OCI-LY1 (cell line): ENCODE data around the gene CD300LB.

Source experiments
- H2AFZ ChIP-seq: fragments of 200-600 bp; sonication (generic), shearing (Covaris generic); 2 replicates; pipeline ENCODE4 v1.6.0; 2014; ENCODE audit warnings: antibody characterized with exemption, mild to moderate bottlenecking, low read length
- H3F3A ChIP-seq: fragments of 200-600 bp; sonication (generic), shearing (Covaris generic); 2 replicates; pipeline ENCODE4 v1.6.0; 2014; ENCODE audit warnings: mild to moderate bottlenecking, antibody characterized with exemption, low read length, moderate library complexity; ENCODE audit not compliant: insufficient read depth
- H3K27ac ChIP-seq: fragments of 200-600 bp; sonication (generic); 2 replicates; pipeline ENCODE4 v1.5.1; 2014; ENCODE audit warnings: low read length, mixed run types, mild to moderate bottlenecking, low read depth; ENCODE audit not compliant: poor library complexity, severe bottlenecking
- H3K27me3 ChIP-seq: fragments of 200-600 bp; sonication (generic); 2 replicates; pipeline ENCODE4 v1.6.0; 2014; ENCODE audit warnings: antibody characterized with exemption, mild to moderate bottlenecking, low read length, moderate library complexity; ENCODE audit not compliant: insufficient read depth
- H3K36me3 ChIP-seq: fragments of 200-600 bp; sonication (generic); 2 replicates; pipeline ENCODE4 v1.6.1; 2014; ENCODE audit warnings: mild to moderate bottlenecking, antibody characterized with exemption, low read length, moderate library complexity, mixed read lengths; ENCODE audit not compliant: insufficient read depth
- H3K4me1 ChIP-seq: fragments of 200-600 bp; sonication (generic); 2 replicates; pipeline ENCODE4 v1.5.1; 2014; ENCODE audit warnings: mild to moderate bottlenecking, low read length, moderate library complexity; ENCODE audit not compliant: insufficient read depth, severe bottlenecking
- H3K4me2 ChIP-seq: fragments of 200-600 bp; sonication (generic), shearing (Covaris generic); 2 replicates; pipeline ENCODE4 v1.6.1; 2014; ENCODE audit warnings: low read length
- H3K4me3 ChIP-seq: fragments of 200-600 bp; sonication (generic); 2 replicates; pipeline ENCODE4 v1.5.1; 2014; ENCODE audit warnings: low read length, low read depth, mild to moderate bottlenecking, mixed read lengths; ENCODE audit not compliant: poor library complexity, severe bottlenecking
- H3K79me2 ChIP-seq: fragments of 200-600 bp; shearing (Covaris generic); 2 replicates; pipeline ENCODE4 v1.6.1; 2016; ENCODE audit warnings: mixed run types, low read length, mixed read lengths; ENCODE audit not compliant: insufficient read depth
- H3K9ac ChIP-seq: fragments of 200-600 bp; sonication (generic), shearing (Covaris generic); 2 replicates; pipeline ENCODE4 v1.6.1; 2014; ENCODE audit warnings: mild to moderate bottlenecking, low read length, mixed read lengths
- H3K9me2 ChIP-seq: fragments of 200-600 bp; sonication (generic), shearing (Covaris generic); 2 replicates; pipeline ENCODE4 v1.6.1; 2014; ENCODE audit warnings: low read depth, mild to moderate bottlenecking, low read length, mixed read lengths
- H3K9me3 ChIP-seq: fragments of 200-600 bp; shearing (Covaris generic); 2 replicates; pipeline ENCODE4 v1.6.1; 2014; ENCODE audit warnings: low read length, mixed read lengths
- H4K20me1 ChIP-seq: fragments of 200-600 bp; sonication (generic), shearing (Covaris generic); 2 replicates; pipeline ENCODE4 v1.6.0; 2016; ENCODE audit warnings: mild to moderate bottlenecking, low read length; ENCODE audit not compliant: insufficient read depth
- EZH2 ChIP-seq: fragments of 200-600 bp; sonication (generic), shearing (Covaris generic); IDR thresholded peaks from 2 replicates; pipeline ENCODE4 v1.8.0; 2017; ENCODE audit warnings: borderline replicate concordance, mixed run types, mild to moderate bottlenecking, antibody characterized with exemption, low read length, moderate library complexity, mixed read lengths
- TF ChIP-seq, protein P1 (sequence below): fragments of 200-600 bp; sonication (generic), shearing (Covaris generic); IDR thresholded peaks from 2 replicates; pipeline ENCODE4 v1.5.1; 2017; ENCODE audit warnings: mild to moderate bottlenecking, antibody characterized with exemption, low read length, moderate library complexity, mixed read lengths

Gene CD300LB

DNA sequence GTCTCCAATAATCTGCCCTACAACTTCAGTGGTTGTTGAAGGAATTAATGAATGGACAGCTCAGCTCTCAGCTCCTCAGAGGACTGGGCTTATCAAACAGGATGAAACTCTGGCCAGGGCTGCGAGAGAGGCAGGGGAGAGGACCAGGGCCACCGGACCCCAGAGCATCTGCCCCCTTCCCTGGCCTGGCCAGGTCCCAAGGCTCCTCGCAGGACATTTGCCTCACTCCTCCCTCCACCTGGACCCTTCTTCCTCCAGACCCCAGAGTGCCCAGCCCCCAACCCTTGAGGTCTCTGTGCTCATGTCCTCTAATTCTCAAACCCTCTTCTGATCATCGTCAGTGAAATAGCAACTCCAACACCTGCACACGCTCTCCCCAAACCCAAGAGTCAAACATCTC lies 10.9 kb upstream of the CD300LB start:
- Histone ChIP-seq H3F3A (no peaks in the 10 kb centered on the region), H3K27me3 (no peaks in the 10 kb centered on the region), H4K20me1 (no peaks in the 10 kb centered on the region), H3K36me3 (no peaks in the 10 kb centered on the region), H3K27ac (no peak overlapping the region), H3K79me2 (no peaks in the 10 kb centered on the region), H3K4me2 (no peak overlapping the region), H2AFZ (no peak overlapping the region), H3K4me1 (no peaks in the 10 kb centered on the region), H3K9me3 (no peaks in the 10 kb centered on the region), H3K9ac (no peak overlapping the region), H3K9me2 (no peaks in the 10 kb centered on the region), H3K4me3 (no peak overlapping the region)
- TF ChIP-seq EZH2: no peak
- TF ChIP-seq, protein P1, sequence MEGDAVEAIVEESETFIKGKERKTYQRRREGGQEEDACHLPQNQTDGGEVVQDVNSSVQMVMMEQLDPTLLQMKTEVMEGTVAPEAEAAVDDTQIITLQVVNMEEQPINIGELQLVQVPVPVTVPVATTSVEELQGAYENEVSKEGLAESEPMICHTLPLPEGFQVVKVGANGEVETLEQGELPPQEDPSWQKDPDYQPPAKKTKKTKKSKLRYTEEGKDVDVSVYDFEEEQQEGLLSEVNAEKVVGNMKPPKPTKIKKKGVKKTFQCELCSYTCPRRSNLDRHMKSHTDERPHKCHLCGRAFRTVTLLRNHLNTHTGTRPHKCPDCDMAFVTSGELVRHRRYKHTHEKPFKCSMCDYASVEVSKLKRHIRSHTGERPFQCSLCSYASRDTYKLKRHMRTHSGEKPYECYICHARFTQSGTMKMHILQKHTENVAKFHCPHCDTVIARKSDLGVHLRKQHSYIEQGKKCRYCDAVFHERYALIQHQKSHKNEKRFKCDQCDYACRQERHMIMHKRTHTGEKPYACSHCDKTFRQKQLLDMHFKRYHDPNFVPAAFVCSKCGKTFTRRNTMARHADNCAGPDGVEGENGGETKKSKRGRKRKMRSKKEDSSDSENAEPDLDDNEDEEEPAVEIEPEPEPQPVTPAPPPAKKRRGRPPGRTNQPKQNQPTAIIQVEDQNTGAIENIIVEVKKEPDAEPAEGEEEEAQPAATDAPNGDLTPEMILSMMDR: no peak

DNA sequence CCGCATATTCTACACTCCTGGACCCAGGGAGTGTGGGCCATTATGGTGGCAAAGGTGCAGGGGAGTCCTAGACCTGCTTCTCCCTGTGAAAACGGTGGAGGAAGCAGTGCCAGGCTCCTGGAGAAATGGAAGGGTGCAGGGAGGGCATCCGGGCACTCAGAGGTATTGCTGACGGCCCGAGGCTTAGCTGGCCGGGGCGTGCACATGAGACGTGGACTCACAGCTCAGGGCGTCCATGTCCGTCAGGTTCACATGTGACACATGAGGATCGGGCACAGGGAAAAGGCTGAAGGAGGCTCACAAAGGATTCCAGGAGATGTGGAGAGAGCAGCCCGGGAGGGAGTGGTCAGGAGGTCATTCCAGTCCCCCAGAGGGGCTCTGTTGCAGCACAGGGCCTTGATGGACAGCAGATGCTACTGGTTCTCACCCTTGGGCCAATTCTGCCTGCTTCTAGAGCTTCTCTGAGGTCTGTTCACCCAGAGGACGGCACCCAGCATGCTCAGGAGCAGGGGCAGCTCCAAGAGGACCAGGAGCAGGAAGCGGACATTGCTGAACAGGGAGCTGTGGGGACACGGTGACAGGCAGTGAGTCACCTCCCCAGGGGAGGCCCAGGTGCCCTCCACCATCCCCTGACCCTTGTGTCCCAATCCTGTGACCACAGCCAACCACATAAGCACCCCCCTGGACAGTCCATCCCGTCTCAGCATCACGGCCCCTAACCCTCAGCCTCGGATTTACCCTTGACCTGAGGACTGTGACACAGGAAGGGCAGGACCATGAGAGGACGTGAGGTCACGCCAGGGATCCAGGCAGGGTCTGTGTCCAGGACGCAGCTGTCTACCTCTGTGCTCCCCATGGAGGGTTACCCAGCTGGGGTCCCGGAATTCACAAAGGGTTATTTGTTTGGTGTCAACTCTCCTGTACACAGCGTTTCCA lies 10.2 kb upstream of the CD300LB start:
- no peaks in the 10 kb centered on the region for H3K27me3 ChIP-seq
- H3K4me3 ChIP-seq: no peak overlapping the region
- H4K20me1 ChIP-seq: no peaks in the 10 kb centered on the region
- no peaks in the 10 kb centered on the region for H3F3A ChIP-seq
- H3K27ac ChIP-seq: no peak overlapping the region
- no peaks in the 10 kb centered on the region for H3K79me2 ChIP-seq
- H3K9me2 ChIP-seq: no peaks in the 10 kb centered on the region
- no peak overlapping the region for H2AFZ ChIP-seq
- no peaks in the 10 kb centered on the region for H3K4me1 ChIP-seq
- H3K9me3 ChIP-seq: no peaks in the 10 kb centered on the region
- H3K36me3 ChIP-seq: no peaks in the 10 kb centered on the region
- H3K4me2 ChIP-seq: no peak overlapping the region
- TF ChIP-seq EZH2: no peak
- TF ChIP-seq, protein P1: no peak
- H3K9ac ChIP-seq: no peak overlapping the region

DNA sequence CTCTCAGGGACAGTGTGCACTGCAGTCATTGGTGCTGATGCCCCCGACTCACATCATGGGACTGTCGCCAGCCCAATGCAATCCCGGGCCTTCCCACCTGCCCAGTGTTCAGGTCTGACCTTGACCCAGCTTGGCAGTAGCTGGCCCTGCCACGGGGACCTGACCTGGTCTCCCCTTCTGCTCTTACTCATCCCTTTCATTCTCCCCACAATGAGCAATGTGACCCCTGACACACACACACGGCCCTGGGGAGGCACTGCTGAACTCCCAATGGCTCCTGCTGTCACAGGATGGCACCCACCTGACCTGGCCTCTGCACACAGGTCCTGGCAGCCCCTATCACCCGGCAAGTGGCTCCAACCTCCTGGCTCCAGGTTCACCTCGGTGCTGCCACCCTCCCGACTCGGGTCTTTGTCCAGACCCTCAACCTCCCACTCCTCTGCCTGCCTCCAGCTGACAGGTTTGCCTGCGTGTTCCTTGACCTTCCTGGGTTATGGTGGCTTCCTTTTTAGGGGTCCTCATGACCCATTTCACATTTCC lies 8.1 kb upstream of the CD300LB start:
- H2AFZ ChIP-seq: no peak overlapping the region
- no peak for TF ChIP-seq EZH2
- TF ChIP-seq, protein P1: no peak
- no peaks in the 10 kb centered on the region for H3K4me1 ChIP-seq
- no peak overlapping the region for H3K4me2 ChIP-seq
- no peak overlapping the region for H3K9ac ChIP-seq
- no peak overlapping the region for H3K27ac ChIP-seq
- H3K27me3 ChIP-seq: no peaks in the 10 kb centered on the region
- H3F3A ChIP-seq: no peaks in the 10 kb centered on the region
- H3K79me2 ChIP-seq: no peaks in the 10 kb centered on the region
- no peaks in the 10 kb centered on the region for H3K9me3 ChIP-seq
- H3K9me2 ChIP-seq: no peaks in the 10 kb centered on the region
- H3K4me3 ChIP-seq: no peak overlapping the region
- no peaks in the 10 kb centered on the region for H3K36me3 ChIP-seq
- no peaks in the 10 kb centered on the region for H4K20me1 ChIP-seq
